Testis (tissue), 2 donors: ENCODE data around the gene BRPF1.

Experiments used
- POLR2A ChIP-seq: fragments of 450-650 bp; IDR thresholded peaks from one replicate; pipeline ENCODE4 v1.6.1; 2017; ENCODE audit warnings: antibody characterized with exemption, mild to moderate bottlenecking, moderate library complexity
- TF ChIP-seq, protein P1 (sequence below), 3 experiments: fragments of 450-650 bp in 2 of 3; fragments of 200-600 bp in 1 of 3; sonication (generic) in 1 of 3; IDR thresholded peaks; one replicate each; pipeline ENCODE4 v1.5.1; 2016 to 2019; ENCODE audit warnings: antibody characterized with exemption in 3 of 3, mild to moderate bottlenecking in 2 of 3, moderate library complexity in 1 of 3

DNA sequence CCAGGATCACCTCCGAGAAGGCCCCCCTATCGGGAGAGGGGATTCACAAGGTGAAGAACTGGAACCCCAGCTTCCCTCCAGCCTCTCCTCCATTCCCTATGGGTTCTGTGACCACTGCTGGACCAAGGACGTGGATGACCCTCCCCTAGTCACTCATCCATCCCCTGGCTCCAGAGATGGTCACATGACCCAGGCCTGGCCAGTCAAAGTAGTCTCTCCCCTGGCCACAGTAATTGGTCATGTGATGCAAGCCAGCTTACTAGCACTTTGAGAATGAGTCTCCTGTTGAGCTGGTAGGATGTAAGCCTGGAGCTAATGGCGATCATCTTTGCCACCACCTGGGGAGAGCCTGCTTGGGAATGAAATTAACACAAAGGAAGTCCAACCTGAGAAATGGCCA lies 34.3 kb downstream of the BRPF1 start:
- TF ChIP-seq, protein P1, sequence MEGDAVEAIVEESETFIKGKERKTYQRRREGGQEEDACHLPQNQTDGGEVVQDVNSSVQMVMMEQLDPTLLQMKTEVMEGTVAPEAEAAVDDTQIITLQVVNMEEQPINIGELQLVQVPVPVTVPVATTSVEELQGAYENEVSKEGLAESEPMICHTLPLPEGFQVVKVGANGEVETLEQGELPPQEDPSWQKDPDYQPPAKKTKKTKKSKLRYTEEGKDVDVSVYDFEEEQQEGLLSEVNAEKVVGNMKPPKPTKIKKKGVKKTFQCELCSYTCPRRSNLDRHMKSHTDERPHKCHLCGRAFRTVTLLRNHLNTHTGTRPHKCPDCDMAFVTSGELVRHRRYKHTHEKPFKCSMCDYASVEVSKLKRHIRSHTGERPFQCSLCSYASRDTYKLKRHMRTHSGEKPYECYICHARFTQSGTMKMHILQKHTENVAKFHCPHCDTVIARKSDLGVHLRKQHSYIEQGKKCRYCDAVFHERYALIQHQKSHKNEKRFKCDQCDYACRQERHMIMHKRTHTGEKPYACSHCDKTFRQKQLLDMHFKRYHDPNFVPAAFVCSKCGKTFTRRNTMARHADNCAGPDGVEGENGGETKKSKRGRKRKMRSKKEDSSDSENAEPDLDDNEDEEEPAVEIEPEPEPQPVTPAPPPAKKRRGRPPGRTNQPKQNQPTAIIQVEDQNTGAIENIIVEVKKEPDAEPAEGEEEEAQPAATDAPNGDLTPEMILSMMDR (IDR thresholded peaks at IDR 0.05), result no peak
- TF ChIP-seq POLR2A, result no peak
